Body of pancreas (tissue), 4 donors: ENCODE measurements around the gene BRPF3. TPM values are rescaled to one million over a fixed set of nuclear protein-coding genes. Genes with fewer than 3 reads are reported as not detected.
A peak's percentile ranks its signal among the peaks of the same experiment; 100 is the strongest.

Experiments used
- ATAC-seq: fragments of 150-250 bp; one replicate; pipeline ENCODE4 v1.9.1; 2016
- DNase-seq, 4 donors: peaks; one replicate each; pipeline ENCODE4 v3.0.0-alpha.2; 2019
- H3K27ac ChIP-seq, 4 donors: fragments of 200-600 bp; sonication (generic); 1 replicate in 3 of 4; 2 replicates in 1 of 4; pipeline versions ENCODE4 v1.5.1 to v1.6.1; 2016 to 2019; ENCODE audit warnings: mild to moderate bottlenecking in 1 of 4, mixed read lengths in 1 of 4, moderate library complexity in 1 of 4
- H3K27me3 ChIP-seq, 2 donors: fragments of 200-600 bp; sonication (generic); one replicate each; pipeline ENCODE4 v1.6.0; 2016; ENCODE audit warnings: mild to moderate bottlenecking in 1 of 2
- H3K36me3 ChIP-seq, 2 donors: fragments of 200-600 bp; sonication (generic); replicated peaks in 1 of 2; 2 replicates each; pipeline ENCODE4 v1.5.1; 2016; ENCODE audit warnings: low read depth in 2 of 2; ENCODE audit not compliant: insufficient read depth in 1 of 2
- H3K4me1 ChIP-seq: fragments of 200-600 bp; sonication (generic); one replicate; pipeline ENCODE4 v1.6.0; 2016
- H3K4me3 ChIP-seq, 2 donors: fragments of 200-600 bp; sonication (generic); 1 replicate in 1 of 2; 2 replicates in 1 of 2; pipeline ENCODE4 v1.5.1; 2016 to 2019
- H3K9me3 ChIP-seq, 3 donors: fragments of 200-600 bp; sonication (generic); 1 replicate in 2 of 3; 2 replicates in 1 of 3; pipeline ENCODE4 v1.5.1; 2016
- POLR2A ChIP-seq, 3 donors: fragments of 450-650 bp; IDR thresholded peaks; one replicate each; pipeline ENCODE4 v1.6.1; 2016; ENCODE audit warnings: antibody characterized with exemption in 3 of 3, mild to moderate bottlenecking in 2 of 3
- WGBS, 2 donors: methylation state at CpG; one replicate each; pipeline ENCODE4 v1.1.5; 2017; 5-methylcytosine and 5-hydroxymethylcytosine counted together
- intact Hi-C: fragments of 100-400 bp; cut with DNase I; formaldehyde crosslinking; loops from one replicate; pipeline ENCODE4 v1.15.1; 2023
- total RNA-seq, 2 donors: library from RNA; depleted of rRNA; stranded (reverse); fragments of >200 nt; gene quantifications; one replicate each; pipeline ENCODE4 v1.1.0, GENCODE V29; 2016
- TF ChIP-seq, protein P1 (sequence below), 7 experiments: fragments of 450-650 bp in 4 of 7; fragments of 200-600 bp in 3 of 7; sonication (generic) in 3 of 7; IDR thresholded peaks; one replicate each; pipeline ENCODE4 v1.5.1; 2016 to 2019; ENCODE audit warnings: antibody characterized with exemption in 7 of 7

Gene BRPF3
- total RNA-seq, 2 donors from 2014 or later, result 24.9 to 27.0 TPM

DNA sequence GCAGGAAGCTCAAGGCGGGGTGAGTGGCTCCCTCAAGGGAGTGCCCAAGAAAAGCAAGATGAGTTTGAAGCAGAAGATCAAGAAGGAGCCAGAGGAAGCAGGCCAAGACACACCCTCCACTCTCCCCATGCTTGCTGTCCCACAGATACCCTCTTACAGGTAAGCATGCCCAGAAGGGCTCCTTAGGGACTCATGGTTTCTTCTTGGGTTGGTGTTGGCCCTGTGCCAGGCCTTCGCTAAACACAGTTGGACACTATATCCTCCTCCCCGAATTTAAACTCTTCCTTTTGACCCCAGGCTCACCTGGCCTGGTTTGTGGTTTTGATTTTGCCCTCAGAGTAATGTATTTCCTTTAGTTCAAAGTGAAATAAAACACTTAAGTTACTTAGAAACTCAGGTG is 5.1 kb downstream of the BRPF3 start:
- ATAC-seq (no peak), DNase-seq (no peak)
- Histone ChIP-seq H3K4me1 (peaks cover 23% of the 10 kb centered on the region), H3K27ac (no peak overlapping the region), H3K36me3 (peaks cover 0 to 10% of the 10 kb centered on the region in 2 donors), H3K9me3 (no peaks in the 10 kb centered on the region), H3K27me3 (no peaks in the 10 kb centered on the region), H3K4me3 (no peak overlapping the region)
- TF ChIP-seq, protein P1, sequence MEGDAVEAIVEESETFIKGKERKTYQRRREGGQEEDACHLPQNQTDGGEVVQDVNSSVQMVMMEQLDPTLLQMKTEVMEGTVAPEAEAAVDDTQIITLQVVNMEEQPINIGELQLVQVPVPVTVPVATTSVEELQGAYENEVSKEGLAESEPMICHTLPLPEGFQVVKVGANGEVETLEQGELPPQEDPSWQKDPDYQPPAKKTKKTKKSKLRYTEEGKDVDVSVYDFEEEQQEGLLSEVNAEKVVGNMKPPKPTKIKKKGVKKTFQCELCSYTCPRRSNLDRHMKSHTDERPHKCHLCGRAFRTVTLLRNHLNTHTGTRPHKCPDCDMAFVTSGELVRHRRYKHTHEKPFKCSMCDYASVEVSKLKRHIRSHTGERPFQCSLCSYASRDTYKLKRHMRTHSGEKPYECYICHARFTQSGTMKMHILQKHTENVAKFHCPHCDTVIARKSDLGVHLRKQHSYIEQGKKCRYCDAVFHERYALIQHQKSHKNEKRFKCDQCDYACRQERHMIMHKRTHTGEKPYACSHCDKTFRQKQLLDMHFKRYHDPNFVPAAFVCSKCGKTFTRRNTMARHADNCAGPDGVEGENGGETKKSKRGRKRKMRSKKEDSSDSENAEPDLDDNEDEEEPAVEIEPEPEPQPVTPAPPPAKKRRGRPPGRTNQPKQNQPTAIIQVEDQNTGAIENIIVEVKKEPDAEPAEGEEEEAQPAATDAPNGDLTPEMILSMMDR (IDR thresholded peaks at IDR 0.05), result no peak
- no peak for TF ChIP-seq POLR2A (IDR thresholded peaks at IDR 0.05)
- intact Hi-C loops, result no loop called here
- WGBS, 2 donors, result 52 to 58% methylated on average over 3 of the region's 3 CpGs

DNA sequence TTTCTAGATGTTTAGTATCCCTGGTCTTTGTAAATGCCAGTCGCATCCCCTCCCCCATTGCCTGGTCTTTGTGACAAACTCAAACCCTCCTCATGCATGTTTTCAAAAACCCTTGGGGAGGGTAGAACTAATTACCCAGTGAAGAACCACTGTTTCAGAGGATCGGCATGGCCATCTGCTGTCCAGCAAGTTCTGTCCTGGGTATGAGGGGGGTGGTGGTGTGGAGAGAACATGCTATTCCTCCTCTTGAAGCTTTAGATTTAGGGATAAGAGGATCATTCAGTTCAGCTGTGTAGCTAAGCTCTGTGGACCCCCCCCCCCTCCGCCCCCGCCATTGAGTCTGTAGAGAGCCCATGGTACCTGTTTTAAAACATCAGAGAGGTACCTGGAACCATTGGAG is 5.6 kb downstream of the BRPF3 start:
- H3K4me1 ChIP-seq, result peaks cover 23% of the 10 kb centered on the region
- 95 to 98% methylated on average over 4 of the region's 4 CpGs for WGBS, 2 donors

DNA sequence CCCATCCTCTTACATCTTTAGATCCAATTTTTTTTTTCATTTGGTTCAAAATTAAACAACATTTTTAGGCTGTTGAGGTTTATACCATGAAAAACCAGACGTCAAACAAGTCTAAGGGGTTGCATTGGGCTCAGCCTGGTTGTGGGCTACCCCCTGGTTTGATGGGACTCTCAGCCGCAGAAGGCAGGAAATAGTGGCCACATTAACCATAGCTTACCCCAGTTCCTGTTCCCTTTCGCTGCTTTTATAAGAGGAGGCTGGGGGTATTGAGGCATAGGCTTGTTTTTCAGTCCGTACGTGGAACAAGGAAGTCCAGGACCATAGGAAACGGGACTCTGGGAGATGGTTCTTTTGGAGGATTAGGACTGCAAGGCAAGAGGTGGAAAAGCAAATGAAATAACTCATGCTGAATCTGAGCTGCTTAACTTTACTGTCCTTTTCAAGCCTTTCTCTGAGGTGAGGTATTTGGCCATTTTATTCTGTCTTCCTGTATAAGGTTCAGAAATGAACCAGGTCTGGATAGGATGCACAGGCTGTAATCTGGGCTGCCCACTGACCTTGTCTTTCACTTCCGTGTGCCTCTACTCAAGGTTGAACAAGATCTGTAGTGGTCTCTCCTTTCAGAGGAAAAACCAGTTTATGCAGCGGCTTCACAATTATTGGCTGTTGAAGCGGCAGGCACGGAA is 7.7 kb downstream of the BRPF3 start:
- H3K36me3 ChIP-seq, result peaks cover 0 to 17% of the 10 kb centered on the region in 2 donors
- peaks cover 13% of the 10 kb centered on the region for H3K4me1 ChIP-seq
- DNase-seq (peak in 1 of 4 donors; percentile 11), ATAC-seq (no peak)
- no peak overlapping the region for H3K4me3 ChIP-seq
- no peaks in the 10 kb centered on the region for H3K9me3 ChIP-seq
- 77 to 79% methylated on average over 10 of the region's 10 CpGs for WGBS, 2 donors
- TF ChIP-seq, protein P1 (IDR thresholded peaks at IDR 0.05), result no peak
- no peak for TF ChIP-seq POLR2A (IDR thresholded peaks at IDR 0.05)
- intact Hi-C loops, result no loop called here
- H3K27me3 ChIP-seq, result no peaks in the 10 kb centered on the region
- no peak overlapping the region for H3K27ac ChIP-seq

More for the DNA sequence above, 5.6 kb downstream of the BRPF3 start:
- intact Hi-C loops, result no loop called here
- Histone ChIP-seq H3K27me3 (no peaks in the 10 kb centered on the region), H3K27ac (no peak overlapping the region), H3K9me3 (no peaks in the 10 kb centered on the region), H3K4me3 (no peak overlapping the region), H3K36me3 (peaks cover 0 to 10% of the 10 kb centered on the region in 2 donors)
- ATAC-seq, result no peak
- TF ChIP-seq, protein P1 (IDR thresholded peaks at IDR 0.05), result no peak
- no peak for TF ChIP-seq POLR2A (IDR thresholded peaks at IDR 0.05)
- no peak for DNase-seq

DNA sequence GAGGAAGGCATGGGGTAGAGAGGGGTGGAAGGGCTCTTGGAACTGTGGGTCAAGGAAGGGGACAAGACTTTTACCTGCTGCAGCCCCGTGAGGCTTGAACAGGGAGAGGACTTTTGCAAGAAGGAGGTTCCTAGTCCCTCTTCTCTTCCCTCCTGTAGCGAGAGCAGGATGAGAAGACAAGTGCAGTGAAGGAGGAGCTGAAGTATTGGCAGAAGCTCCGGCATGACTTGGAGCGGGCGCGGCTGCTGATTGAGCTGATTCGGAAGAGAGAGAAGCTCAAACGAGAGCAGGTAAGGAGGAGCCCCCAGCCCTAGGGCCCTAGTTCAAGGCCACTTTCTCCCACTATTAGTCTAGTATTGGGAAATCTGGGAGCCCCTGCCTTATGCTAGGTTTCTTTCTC is 10.6 kb downstream of the BRPF3 start:
- H3K4me3 ChIP-seq, result no peak overlapping the region
- ATAC-seq, result no peak
- H3K27me3 ChIP-seq, result no peaks in the 10 kb centered on the region
- H3K27ac ChIP-seq, result no peak overlapping the region
- H3K36me3 ChIP-seq, result peaks cover 12 to 31% of the 10 kb centered on the region in 2 donors
- DNase-seq, result no peak
- peaks cover 13% of the 10 kb centered on the region for H3K4me1 ChIP-seq
- intact Hi-C loops, result no loop called here
- TF ChIP-seq, protein P1 (IDR thresholded peaks at IDR 0.05), result no peak
- TF ChIP-seq POLR2A (IDR thresholded peaks at IDR 0.05), result no peak
- WGBS, 2 donors, result 87 to 91% methylated on average over 8 of the region's 8 CpGs
- no peaks in the 10 kb centered on the region for H3K9me3 ChIP-seq

DNA sequence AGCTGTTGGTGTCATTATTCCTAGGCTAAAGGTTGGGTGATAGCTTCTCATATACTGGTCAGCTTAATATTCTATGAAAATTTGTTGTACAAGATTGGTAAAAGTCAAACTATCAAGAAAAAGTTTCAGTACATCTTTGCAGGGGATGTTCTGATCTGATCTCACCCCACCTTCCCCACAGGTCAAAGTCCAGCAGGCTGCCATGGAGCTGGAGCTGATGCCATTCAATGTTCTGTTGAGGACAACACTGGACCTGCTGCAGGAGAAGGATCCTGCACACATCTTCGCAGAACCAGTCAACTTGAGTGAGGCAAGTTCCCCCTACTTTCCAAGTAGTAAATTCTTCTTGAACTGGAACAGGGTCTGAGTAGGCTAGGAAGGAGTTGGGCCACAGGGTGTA is 13.1 kb downstream of the BRPF3 start:
- Histone ChIP-seq H3K4me3 (no peak overlapping the region), H3K27ac (no peak overlapping the region), H3K4me1 (no peaks in the 10 kb centered on the region), H3K27me3 (no peaks in the 10 kb centered on the region), H3K9me3 (no peaks in the 10 kb centered on the region), H3K36me3 (peaks cover 12 to 40% of the 10 kb centered on the region in 2 donors)
- 92 to 100% methylated on average over 1 of the region's 1 CpG for WGBS, 2 donors
- DNase-seq, result no peak
- ATAC-seq, result no peak
- intact Hi-C loops, result no loop called here
- TF ChIP-seq POLR2A (IDR thresholded peaks at IDR 0.05), result no peak
- TF ChIP-seq, protein P1 (IDR thresholded peaks at IDR 0.05), result no peak
